Measurements from ENCODE around the gene ARL16. TPM values are rescaled to one million over a fixed set of nuclear protein-coding genes. Genes with fewer than 3 reads are reported as not detected.
A peak's percentile ranks its signal among the peaks of the same experiment; 100 is the strongest.

Gene ARL16
- total RNA-seq (2022) (35.4 and 40.1 TPM in 2 replicates), Bru-seq, nascent RNA (percentile 82 among the genes with signal in this experiment), BruChase-seq, experiment 1, labeled RNA remaining after a 6-hour chase (percentile 92 among the genes with signal in this experiment), BruChase-seq, experiment 2, labeled RNA remaining after a 2-hour chase (percentile 89 among the genes with signal in this experiment)
- long read RNA-seq, transcript ARL16-204 (5 exons, 1,526 nt), result minor isoform, 12 of 71 reads
- long read RNA-seq, transcript ARL16-201 (5 exons, 1,227 nt), result major isoform, 35 of 71 reads
- long read RNA-seq, partial matches to known transcripts, result 9 of 71 reads
- long read RNA-seq, other reads (novel, unspliced or antisense), result 12 of 71 reads

DNA sequence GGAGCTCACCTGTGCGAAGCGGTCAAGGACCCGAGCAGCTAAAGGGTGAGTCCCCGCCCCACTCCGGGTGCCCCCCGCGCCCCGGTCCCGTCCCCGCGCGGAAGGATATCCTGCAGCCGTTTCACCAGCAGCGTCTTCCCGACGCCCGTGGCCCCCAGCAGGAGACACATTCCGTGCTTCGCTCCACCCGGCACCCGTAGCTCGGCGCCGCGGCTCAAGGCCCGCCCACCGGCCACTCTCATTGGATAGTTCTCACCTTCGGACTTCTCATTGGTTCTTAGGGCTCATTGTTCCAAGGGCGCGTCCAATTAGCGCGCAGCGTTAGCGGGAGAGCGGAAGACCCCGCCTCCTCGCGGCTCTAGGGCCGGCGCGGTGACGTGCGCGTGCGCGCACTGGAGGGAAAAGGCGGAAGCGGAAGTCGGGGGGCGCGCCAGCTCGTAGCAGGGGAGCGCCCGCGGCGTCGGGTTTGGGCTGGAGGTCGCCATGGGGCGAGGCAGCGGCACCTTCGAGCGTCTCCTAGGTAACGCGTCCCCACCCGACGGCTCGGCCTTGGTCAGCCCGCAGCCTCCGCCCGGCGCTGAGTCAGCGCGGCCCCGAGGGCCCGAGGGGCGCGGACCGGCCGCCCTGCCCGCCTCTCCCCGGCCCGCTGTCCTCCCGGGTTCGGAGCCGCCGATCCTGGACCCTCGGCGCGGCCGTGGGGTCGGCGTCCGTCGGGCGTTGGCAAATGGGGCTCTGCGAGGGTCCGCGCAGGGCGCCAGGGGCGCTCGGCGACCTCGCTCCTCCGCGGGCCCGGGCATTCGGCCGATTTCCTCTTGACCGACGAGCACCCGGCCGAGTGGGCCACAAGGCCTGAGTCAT lies at the start of gene ARL16, which contains the start of gene HGS:
TSS of gene ARL16 (minus strand) at position 214 of the 858 bp plus-strand sequence. CDS start at position 170, 44 bp downstream.
TSS of gene HGS (plus strand) at position 428 of the 858 bp plus-strand sequence. CDS start at position 484, 56 bp downstream.
- CTCF ChIA-PET, result interaction anchor here (0.6 to 2.2 kb wide), 3 partner anchors 17 to 188 kb away, joined by 4 to 8 read pairs (median 4); partner anchors contain the start of gene MRPL12
- Mint-ChIP-seq H3K36me3 (ENCODE audit: insufficient read depth, unreplicated experiment) (peaks cover 76% of the 10 kb centered on the region), H3K27ac (ENCODE audit: unreplicated experiment) (peak within 1 kb of the TSS; percentile 69), H3K4me1 (ENCODE audit: low read depth, unreplicated experiment) (peaks cover 12% of the 10 kb centered on the region), H3K9me3 (ENCODE audit: low read depth, unreplicated experiment) (no peaks in the 10 kb centered on the region), H3K27me3 (ENCODE audit: unreplicated experiment) (no peaks in the 10 kb centered on the region), H3K4me3 (ENCODE audit: low read depth, unreplicated experiment) (peak within 1 kb of the TSS; percentile 71)
- intact Hi-C loops (cut with micrococcal nuclease; ENCODE audit: unreplicated experiment), result no loop called here
- DNase-seq, result peak; percentile 97
- TF ChIP-seq, protein P1, sequence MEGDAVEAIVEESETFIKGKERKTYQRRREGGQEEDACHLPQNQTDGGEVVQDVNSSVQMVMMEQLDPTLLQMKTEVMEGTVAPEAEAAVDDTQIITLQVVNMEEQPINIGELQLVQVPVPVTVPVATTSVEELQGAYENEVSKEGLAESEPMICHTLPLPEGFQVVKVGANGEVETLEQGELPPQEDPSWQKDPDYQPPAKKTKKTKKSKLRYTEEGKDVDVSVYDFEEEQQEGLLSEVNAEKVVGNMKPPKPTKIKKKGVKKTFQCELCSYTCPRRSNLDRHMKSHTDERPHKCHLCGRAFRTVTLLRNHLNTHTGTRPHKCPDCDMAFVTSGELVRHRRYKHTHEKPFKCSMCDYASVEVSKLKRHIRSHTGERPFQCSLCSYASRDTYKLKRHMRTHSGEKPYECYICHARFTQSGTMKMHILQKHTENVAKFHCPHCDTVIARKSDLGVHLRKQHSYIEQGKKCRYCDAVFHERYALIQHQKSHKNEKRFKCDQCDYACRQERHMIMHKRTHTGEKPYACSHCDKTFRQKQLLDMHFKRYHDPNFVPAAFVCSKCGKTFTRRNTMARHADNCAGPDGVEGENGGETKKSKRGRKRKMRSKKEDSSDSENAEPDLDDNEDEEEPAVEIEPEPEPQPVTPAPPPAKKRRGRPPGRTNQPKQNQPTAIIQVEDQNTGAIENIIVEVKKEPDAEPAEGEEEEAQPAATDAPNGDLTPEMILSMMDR (IDR thresholded peaks at IDR 0.05; ENCODE audit: unreplicated experiment), result no peak
- no TSS peak for BruUV-seq (replicated peaks)

DNA sequence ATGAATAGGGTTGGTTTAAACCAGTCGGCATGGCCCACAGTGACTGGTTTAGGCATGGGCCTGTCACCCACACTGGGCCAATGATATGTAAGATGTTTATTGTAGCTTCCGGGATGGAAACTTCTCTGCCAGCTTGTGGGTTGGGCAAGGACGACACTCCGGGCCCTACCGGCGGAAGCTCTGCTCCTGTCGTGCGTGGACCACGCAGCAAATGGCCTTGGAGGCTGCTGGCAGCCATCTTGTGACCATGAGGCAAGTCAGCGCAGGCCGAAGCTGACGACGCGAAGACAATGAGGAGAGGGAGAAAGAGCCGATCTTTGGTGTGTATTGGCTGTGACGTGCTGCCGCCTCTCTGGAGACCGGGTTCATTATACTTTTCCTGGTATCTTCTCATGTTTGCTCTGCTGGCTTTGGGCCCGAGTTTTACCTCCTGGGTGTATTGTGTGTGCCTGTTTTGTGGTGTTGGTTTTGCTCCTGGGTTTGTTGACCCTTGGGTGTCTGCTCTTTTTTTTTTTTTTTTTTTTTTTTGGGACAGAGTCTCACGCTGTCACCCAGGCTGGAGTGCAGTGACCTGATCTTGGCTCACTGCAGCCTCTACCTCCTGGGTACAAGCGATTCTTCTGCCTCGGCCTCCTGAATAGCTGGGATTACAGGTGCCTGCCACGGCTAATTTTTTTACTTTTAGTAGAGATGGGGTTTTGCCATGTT lies 43.9 kb upstream of the ARL16 start:
- BruUV-seq (replicated peaks), result no TSS peak
- CTCF ChIA-PET, result interaction anchor here (0.8 kb wide), 1 partner anchor 12 kb away, joined by 3 read pairs; no protein-coding TSS in a partner anchor
- intact Hi-C loops (cut with micrococcal nuclease; ENCODE audit: unreplicated experiment), result no loop called here

DNA sequence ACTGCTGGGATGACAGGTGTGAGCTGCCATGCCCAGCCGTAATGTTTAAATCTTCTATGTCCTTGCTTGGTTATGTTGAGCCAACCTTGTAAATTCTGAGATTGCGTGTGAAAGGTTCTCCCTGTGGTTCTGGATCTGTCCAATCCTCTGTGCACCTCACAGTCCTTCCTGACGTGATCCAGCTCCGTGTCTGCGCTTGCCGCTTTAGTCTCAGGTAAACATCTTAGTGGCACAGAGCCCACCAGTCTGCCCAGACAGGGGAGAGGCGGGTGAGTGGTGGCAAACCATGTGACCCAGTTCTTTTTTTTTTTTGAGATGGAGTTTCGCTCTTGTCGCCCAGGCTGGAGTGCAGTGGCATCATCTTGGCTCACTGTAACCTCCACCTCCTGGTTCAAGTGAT lies 42.4 kb upstream of the ARL16 start:
- Mint-ChIP-seq H3K27ac (ENCODE audit: unreplicated experiment) (no peak overlapping the region), H3K27me3 (ENCODE audit: unreplicated experiment) (no peaks in the 10 kb centered on the region), H3K4me1 (ENCODE audit: low read depth, unreplicated experiment) (peaks cover 12% of the 10 kb centered on the region), H3K9me3 (ENCODE audit: low read depth, unreplicated experiment) (no peaks in the 10 kb centered on the region), H3K4me3 (ENCODE audit: low read depth, unreplicated experiment) (no peak overlapping the region), H3K36me3 (ENCODE audit: insufficient read depth, unreplicated experiment) (peaks cover 31% of the 10 kb centered on the region)
- no TSS peak for BruUV-seq (replicated peaks)
- CTCF ChIA-PET, result no interaction called here
- intact Hi-C loops (cut with micrococcal nuclease; ENCODE audit: unreplicated experiment), result no loop called here
- TF ChIP-seq, protein P1 (IDR thresholded peaks at IDR 0.05; ENCODE audit: unreplicated experiment), result no peak
- no peak for DNase-seq

More for the DNA sequence above, 43.9 kb upstream of the ARL16 start:
- Mint-ChIP-seq H3K27me3 (ENCODE audit: unreplicated experiment) (peaks cover 12% of the 10 kb centered on the region), H3K27ac (ENCODE audit: unreplicated experiment) (no peak overlapping the region), H3K36me3 (ENCODE audit: insufficient read depth, unreplicated experiment) (peaks cover 17% of the 10 kb centered on the region), H3K9me3 (ENCODE audit: low read depth, unreplicated experiment) (no peaks in the 10 kb centered on the region), H3K4me1 (ENCODE audit: low read depth, unreplicated experiment) (peaks cover 12% of the 10 kb centered on the region), H3K4me3 (ENCODE audit: low read depth, unreplicated experiment) (no peak overlapping the region)
- TF ChIP-seq, protein P1 (IDR thresholded peaks at IDR 0.05; ENCODE audit: unreplicated experiment), result no peak
- no peak for DNase-seq

- Mint-ChIP-seq H3K9me3 (ENCODE audit: low read depth, unreplicated experiment) (no peaks in the 10 kb centered on the region), H3K4me3 (ENCODE audit: low read depth, unreplicated experiment) (no peak overlapping the region), H3K4me1 (ENCODE audit: low read depth, unreplicated experiment) (peaks cover 12% of the 10 kb centered on the region), H3K27ac (ENCODE audit: unreplicated experiment) (no peak overlapping the region), H3K27me3 (ENCODE audit: unreplicated experiment) (no peaks in the 10 kb centered on the region), H3K36me3 (ENCODE audit: insufficient read depth, unreplicated experiment) (peaks cover 36% of the 10 kb centered on the region)
- BruUV-seq (replicated peaks), result no TSS peak
- DNase-seq, result no peak
- CTCF ChIA-PET, result interaction anchor here (0.6 kb wide), 3 partner anchors 22 to 622 kb away, joined by 3 to 8 read pairs (median 5); partner anchors contain the start of gene MRPL12
- intact Hi-C loops (cut with micrococcal nuclease; ENCODE audit: unreplicated experiment), result no loop called here
- TF ChIP-seq, protein P1 (IDR thresholded peaks at IDR 0.05; ENCODE audit: unreplicated experiment), result no peak
Observed at GRCh38 chr17:81725439-81725838, 41.8 kb upstream of the ARL16 start.
